GM19035 (cell line): ENCODE results near the gene POLR2J2.
"Not testable (repeated sequence)": the region's sequence is repeated elsewhere in the genome, so short reads cannot be mapped to it uniquely, and the experiment has no call there.

Experiments
- ATAC-seq: cut with Tn5 transposase; IDR thresholded peaks from one replicate; pipeline ENCODE4 v1.9.1; 2021; ENCODE audit not compliant: unreplicated experiment

POLR2J2 gene

DNA sequence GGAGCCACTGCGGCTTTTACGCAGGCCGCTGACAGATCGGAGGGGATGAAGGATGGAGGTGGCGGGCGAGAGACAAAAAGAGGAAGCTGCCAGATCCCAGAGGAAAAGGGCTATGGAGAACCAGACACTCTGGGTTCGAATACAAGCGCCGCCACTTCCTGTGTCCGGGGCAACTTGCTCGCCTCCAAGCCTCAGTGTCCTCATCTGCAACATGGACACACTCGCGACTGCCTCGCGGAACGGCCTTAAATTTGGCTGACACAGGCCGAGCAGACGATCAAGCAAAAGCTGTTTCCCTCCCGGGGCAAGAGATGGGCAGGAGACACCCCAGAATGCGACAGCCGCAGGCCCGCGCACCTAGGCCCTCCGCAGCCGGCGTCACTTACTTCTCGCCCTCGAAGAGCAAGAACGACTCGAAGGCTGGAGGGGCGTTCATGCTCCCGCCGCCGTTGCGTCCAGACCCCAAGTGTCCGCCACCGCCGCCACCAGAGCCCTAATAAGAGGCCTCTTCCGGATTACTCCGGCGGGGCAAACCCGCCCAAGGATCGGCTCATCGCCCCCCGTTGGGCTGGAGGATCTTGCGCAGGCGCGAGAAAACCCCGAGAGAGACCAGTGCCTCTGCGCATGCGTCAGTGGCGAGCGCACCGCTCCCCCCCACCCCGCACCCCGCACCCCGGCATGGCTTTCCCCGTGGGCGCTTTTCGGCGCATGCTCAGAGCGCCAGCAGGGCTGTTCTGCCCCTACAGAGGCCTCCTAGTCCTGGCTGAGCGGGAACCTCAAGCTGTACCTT is at the start of gene POLR2J2:
Gene POLR2J2, minus strand, starts transcription at position 498 of the 790 bp plus-strand sequence. Its CDS starts 62 bp downstream, at position 436.
- ATAC-seq: peak; percentile 82

DNA sequence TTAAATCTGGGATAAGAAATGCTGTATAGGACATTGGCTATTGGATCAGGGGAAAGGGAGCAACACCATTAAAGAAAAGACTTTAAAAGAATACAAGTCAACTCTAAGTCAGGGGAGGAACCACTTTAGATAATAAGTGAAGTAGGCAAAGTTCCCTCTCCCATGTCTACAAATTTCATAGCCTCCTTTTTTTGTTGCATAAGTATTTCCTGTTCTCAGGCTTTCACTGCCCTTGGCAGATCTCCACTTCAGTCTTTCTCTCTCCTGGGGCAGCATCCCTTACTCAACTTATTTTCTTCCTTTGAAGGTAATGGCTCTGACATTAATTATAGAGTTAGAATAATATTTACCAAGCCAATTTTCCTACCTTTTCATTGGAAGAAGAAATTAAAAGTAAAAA is 47.0 kb upstream of the POLR2J2 start:
- not testable (repeated sequence) for ATAC-seq

DNA sequence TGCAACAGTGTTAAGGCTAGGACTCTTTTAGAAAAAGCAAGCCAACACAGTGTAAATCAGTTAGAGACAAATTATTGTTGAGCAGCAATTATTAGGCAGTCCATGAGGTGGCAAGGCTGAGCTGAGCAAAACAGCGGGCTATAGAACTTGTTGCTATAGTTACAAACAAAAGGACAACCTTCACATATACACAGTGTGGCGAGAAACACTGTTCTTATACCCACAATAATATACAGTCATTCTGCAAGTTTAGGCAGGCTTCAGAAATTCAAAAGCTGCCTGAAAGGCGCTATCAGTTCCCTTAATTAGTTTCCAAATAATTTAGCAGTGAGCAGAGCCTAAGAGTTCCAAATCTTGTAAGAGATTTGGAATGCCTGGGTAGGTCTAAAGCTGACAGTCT is 44.3 kb upstream of the POLR2J2 start:
- peak; percentile 45 for ATAC-seq

DNA sequence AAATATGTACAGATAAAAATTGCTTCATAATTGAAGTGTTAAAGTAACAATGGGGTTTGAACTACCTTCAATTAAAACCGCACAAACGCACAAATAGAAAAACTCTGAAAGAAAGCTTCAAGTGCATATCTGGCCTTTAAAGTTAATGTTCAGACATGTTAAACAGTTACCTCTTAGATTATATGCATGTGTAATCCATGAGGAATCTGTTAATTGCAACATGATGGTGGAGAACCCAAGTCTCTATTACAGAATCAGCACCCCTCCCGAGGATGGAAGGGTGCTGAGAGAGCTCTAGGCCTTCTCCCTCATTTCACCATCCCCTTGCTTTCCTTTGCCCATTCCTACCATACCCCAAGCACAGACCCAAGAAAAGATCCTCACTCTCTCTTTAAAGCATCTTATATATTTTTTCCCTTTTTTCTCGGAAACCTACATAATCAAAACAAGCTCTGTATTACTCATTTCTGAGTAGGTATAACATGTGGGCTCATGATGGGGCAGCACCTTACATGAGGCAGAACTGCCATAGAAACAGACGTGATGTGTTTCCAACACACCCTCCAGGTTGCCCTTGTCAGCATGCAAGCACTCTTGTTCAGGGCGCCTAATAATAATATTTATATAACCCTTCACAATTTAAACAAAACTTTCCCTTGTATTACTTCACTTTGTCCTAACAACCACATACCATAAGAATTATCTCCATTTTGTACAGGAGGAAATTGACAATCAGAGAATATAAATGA is 43.5 kb upstream of the POLR2J2 start:
- ATAC-seq: not testable (repeated sequence)

DNA sequence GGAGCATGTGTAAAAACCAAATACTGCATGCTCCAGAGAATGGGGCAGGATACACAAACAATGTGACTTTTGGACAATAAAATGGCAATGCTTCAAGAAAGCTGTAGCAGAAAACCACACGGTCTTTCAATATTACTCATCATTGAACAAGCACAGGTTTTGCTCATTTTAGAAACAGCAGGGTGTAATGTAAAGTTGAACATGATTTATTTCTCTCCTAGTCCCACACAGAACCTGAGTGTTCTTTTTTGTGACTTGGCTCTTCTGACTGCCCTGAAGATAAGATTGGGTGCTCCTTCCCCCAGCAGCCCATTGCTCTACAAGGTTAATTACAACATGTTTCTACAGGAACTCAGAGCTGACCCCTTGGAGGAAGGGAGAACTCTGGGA is 42.2 kb upstream of the POLR2J2 start:
- ATAC-seq: peak; percentile 77

DNA sequence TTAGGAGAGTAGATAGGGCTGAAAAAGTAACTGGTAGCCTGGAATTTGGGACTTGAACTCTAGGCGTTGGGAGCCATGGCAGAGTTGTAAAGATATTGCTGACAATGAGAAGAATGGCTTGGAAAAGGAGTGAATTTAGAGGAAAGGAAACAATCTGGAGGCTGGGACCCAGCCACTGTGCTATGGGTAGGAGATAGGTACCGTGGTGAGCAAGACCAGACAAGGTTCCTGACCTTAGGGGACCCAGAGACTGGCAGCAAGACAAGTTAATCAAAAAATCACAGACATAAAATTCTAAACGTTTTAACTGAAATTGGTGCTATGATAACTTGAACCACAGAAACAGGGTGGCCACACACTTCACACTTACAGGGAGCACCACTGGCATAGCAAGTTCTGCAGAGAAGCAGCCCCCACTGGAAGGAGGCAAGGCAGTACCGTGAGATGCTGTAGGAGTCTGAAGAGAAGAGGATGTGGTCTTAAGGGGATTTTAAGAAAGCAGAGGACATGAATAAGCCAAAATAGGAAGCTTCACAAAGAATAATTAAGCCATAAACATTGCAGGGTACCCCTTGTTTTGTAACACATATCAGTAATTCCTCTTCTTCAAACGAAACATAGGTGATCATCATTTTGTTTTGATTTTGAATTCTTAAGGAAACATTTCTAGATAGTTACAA is 41.7 kb upstream of the POLR2J2 start:
- ATAC-seq: peak; percentile 55

DNA sequence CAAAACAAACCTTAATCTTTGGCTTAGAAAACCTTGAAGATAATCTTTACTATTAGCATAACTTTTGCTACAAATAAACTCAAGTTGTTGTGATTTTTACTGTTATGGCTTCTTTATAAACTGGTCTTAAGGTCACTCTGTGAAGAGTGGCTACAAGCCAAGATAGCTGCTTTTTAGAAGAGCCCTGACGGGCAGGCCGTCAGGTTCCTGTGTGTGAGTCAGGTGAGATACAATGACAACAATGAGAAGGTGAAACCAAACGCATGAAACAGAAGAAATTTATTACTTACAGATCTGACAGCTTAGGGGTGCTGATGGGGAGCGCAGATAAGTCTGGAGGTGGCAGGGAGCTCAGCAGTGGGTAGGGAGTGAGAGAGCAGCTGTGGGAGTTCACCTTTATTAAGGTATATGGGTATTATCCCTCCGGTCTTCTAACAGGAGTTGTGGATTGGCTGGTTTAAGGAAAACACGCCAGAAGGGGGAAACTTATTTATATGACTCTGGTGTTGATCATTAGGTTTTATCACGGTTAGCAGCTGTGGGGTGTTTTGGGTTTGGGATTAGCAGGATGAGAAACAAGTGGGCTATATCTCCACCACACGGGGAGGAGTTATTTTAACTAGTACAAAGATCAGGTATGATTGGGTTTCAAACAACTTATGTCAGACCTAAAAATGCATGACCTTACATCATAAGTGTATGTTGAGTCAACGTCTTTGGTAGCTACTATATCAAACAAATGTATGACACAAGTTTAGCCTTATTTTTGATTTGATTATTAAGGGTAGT is 27.7 kb upstream of the POLR2J2 start:
- not testable (repeated sequence) for ATAC-seq

DNA sequence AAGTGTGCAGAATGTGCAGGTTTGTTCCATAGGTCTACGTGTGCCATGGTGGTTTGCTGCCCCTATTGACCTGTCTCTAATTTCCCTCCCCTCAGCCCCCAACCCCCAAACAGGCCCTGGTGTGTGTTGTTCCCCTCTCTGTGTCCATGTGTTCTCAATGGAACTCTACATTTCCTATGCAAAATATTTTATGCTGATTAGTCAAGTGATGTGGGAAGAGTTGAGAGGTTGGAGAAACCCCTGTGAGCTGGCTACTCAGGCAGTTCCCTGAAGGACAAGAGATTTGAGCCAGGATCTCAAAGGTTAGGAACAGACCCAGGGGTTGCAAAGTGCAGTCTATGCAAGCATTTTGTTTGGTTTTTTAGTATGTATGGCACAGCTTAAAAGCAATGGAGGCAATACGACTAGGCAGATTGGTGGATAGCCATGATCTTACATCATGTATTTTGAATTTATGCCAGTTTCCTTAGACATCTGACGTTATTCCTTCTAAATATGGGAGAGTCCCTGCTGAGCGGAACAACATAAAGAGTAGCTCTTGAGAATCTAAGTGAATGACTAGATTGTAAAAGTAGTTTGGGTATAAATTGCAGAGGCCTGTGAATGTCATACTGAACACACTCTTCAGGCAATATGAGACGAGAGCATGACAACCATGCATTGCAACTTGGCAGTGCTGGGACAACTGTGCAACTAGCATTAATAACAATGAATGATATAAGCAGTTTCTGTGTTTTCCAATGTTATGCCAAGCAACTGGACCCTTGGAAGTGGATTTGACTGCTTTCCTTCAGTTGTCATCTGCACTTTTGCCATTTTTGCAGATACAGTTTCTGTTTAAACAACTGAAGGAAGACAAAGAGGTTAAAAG is 26.4 kb upstream of the POLR2J2 start:
- ATAC-seq: not testable (repeated sequence)

DNA sequence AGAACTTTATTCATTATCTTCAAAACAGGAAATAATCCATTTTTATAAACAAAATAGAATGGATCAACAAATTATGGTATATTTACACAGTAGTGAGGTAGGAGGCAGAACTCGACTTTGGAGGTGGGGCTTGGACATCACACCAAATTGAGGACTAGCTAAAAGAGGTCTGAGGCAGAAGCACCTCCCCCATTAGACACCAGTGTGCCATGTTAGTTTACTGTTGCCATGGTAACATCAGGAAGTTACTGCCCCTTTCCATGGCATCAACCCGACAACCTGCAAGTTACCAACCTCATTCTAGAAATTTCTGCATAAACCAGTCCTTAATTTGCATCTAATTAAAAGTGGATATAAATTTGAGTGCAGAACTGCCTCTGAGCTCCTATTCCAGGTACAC is 24.5 kb upstream of the POLR2J2 start:
- ATAC-seq: not testable (repeated sequence)

DNA sequence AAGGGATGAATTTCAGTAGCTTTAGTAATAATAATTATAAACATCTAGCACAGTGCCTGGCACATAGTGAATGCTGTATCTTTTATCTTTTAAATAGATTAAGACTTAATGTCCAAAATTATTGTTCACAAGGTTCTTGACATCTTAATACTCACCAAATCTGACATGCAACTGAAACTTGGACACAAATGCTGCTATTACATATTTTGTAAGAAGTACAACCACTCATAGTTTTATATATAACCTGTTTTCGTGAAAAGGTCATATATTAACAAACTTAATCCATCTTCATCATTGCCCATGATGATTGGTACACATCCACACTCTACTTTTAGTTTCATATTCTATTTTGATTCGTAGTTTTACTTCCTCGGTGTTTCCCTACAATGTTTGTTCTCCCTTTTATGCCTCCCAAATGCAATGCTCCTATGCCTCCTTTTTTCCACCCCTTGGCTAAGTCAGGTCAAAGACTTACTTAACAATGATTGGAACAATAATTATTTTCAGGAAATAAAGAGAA is 23.6 kb upstream of the POLR2J2 start:
- ATAC-seq: not testable (repeated sequence)

DNA sequence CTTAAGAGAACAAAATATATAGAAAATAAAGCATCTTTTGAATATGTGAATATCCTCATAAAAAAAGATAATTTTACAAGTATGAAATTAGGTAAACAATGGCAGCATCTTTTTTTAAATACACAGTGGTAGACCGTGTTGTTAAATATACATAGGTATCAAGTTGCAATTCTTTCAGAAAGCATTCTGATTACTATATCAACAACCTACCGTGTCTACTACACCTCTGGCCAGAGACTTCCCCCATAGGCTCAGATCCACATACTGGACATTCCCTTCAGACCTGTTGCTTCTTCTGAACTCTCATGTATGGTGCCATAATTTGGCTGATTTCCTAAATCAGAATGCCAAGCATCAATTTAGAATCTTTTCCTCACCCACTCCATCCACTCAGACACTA is 22.5 kb upstream of the POLR2J2 start:
- ATAC-seq: not testable (repeated sequence)

DNA sequence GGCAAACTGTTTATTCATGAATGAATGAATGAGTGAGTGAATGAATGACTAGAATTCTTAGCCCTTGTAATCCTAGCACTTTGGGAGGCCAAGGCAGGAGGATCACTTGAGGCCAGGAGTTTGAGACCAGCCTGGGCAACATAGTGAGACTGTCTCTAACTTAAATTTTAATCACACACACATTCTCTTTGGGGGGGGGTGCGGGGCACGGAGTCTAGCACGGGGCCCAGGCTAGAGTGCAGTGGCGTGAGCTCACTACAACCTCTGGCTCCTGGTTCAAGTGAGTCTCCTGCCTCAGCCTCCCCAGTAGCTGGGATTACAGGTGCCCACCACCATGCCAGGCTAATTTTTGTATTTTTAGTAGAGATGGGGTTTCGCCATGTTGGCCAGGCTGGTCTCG is 19.1 kb upstream of the POLR2J2 start:
- ATAC-seq: not testable (repeated sequence)

DNA sequence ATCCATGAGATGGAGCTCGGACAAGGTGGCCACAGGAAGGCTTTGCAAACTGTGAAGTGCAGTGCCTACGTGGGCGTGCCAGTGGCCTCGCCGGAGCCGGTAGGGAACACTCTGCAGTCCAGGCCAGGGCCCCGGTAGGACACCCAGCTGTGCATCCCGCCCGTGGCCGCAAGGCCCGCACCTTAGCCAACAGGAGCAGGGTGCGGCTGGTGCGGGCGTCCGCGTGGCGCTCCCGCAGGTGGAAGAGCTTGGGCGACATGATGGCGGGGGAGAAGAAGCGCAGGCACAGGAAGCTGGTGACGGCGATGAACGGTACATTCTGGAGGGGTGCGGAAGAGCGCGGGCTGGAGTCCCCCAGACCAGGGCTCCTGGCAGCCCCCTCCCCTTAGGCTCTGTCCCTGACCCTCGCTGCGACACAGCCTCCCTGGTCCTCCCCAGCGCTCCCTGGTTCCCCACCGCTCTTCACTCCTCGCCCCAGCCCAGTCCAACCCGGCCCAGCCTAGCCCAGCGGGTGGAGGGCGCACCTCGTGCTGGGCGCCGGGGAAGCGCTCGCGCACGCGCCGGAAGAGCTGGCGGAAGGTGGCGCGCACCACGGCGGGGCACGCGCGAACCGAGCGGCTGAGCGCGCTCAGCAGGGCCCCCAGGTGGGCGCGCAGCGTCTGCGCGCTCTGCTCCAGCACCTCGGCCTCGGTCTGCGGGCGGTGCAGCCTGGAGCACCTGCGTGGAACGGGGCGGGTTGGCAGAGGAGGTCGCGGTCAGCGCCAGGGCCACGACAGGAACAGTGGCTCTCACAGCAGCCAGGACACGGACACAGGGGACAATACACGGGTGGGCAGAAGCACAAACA is 18.2 kb upstream of the POLR2J2 start:
- ATAC-seq: peak; percentile 75

DNA sequence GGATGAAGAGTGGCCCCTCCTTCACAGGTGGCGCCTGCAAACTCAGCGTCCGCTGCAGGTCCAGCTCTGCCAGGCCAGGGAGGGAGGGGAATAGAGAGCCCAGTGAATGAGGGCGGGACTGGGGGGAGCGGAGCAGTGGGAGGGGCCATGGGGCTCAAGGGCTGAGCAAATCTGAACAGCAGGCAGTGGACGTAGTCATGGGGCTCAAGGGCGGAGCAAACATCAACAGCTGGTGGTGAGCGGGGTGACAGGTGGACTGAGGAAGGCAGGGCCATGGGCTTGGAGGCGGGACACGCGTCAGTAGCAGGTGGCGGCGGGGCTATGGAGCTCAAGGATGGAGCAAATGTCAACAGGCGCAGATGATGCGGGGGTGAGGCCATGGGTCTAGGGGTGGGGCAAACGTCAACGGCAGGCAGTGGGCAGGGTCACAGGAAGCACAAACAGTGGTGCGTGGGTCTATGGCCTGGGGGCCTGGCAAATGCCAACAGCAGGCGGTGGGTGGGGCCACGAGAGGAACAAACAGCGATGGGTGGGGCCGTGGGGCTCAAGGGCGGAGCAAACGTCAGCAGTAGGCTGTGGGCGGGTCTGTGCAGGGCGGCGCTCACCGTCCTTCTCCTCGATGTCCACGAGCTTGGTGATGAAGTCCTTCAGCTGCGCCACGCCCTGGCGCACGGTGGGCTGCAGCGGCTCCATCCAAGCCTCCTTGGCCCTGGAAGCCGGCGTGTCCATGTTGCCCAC is 17.0 kb upstream of the POLR2J2 start:
- ATAC-seq: peak; percentile 67

DNA sequence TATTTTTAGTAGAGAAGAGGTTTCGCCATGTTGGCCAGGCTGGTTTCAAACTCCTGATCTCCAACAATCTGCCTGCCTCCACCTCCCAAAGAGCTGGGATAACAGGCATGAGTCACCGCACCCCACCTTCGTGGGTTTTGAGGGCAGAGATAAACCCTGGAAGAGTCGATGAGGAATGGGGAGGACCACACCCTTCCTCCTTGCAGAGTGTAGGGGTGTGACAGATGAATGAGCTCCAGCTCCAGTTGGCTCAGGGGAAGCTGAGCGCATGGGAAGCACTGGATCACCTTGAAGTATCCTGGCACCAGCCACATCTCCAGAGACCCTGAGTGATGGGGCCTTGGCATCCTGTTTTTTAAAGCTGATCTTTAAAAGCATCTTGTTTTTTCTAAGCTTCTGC is 11.1 kb upstream of the POLR2J2 start:
- ATAC-seq: not testable (repeated sequence)

DNA sequence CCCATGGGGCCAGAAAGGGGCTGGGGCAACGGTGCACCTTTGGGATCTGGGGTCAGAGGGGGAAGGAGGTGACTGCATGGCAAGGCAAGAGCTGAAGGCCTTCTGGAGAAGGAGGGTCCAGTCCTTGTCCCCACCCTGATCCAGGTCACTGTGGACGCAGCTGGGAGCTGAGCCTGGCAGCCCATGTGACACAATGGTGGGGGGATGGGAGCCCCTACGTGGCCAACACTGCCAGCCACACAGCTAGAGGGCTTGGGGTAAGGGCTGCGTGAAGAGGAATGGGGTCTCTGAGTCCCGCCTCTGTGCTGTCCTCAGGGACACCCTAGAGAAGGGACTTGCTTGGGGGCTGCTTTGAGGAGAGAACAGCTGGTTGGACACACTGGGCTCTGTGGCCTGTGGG is 9.3 kb upstream of the POLR2J2 start:
- not testable (repeated sequence) for ATAC-seq

DNA sequence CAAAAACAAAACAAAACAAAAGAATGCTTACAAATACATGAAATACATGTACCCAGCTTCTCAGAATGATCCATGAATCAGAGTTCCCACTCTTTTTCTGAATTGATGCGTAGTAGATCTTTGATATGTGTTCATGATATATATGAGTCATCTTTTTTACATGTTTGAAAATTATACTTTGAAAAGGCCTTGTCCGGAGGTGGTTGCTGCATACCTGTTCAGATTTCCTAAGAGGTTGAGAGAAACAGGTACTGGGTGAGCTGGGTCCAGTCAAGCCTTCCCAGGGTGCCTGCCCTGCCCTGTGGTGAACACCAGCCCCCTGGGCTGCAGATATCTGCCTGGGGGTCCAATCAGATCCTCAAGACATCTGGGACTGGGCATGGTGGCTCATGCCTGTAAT is 4.1 kb upstream of the POLR2J2 start:
- not testable (repeated sequence) for ATAC-seq

DNA sequence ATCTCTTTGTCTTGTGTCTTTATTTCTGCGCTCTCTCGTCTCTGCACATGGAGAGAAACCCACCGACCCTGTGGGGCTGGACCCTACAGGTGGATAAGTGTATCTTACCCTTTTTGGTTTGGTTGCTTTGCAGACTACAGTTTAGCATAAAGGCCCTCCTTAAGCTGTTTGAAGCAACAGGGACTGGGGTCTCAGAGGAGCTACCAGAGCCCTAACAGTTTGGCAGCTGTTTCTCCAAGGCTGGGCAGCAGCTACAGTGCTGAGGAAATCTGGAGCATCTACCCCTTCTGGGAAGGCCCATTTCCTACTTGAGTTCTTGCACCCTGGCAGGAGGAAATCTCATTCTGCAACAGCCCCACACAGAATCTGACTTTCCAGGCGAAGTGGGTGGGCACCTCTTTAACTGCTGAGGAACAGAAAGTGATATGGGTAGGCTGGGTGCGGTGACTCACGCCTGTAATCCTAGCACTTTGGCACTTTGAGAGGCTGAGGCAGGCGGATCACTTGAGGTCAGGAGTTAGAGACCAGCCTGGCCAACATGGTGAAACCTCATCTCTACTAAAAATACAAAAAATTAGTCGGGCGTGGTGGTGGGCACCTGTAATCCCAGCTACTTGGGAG is 2.1 kb upstream of the POLR2J2 start:
- ATAC-seq: not testable (repeated sequence)
